Activated T-helper 1 cell treated with Interleukin-2 at 50 U/mL for 16 hours (primary cell): ENCODE measurements around the gene KRT2.
A peak's percentile ranks its signal among the peaks of the same experiment; 100 is the strongest.

ENCODE experiments used
- DNase-seq: peaks from one replicate; pipeline ENCODE4 v3.0.0-alpha.2; 2020; ENCODE audit warnings: low read depth

The KRT2 gene

DNA sequence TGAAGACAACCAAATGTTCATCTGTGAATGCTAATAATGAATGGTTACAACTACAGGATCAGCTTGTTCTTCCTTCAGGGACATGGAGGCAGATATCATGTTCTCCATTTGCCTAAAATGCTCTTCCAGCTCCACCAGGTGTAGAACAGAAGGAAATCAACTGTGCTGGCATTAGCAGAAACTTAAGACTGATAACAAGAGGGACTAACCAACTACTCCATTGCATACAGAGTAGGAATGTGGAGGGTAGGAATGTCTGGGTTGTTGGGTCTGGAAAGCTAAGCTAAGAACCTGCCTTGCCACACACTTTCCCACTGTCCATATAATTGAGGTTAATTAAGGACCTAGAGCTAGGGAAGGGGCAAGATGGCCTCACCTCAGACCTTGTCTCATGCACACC lies 11.4 kb upstream of the KRT2 start:
- no peak for DNase-seq

DNA sequence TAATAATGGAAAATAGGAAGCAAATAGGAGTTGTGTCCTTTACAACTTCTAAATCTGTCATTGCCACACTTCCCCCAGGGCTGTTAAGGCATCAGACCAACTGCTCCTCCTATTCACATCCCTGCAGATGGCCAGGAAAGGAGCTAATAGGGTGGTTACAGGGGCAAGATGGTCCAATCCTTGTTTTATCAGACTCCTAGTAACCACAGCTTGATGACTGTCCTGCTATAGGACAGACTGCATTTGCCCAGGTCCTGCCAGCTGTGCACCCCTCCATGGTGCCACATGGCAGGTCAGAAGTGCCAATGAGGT lies 10.9 kb upstream of the KRT2 start:
- no peak for DNase-seq

DNA sequence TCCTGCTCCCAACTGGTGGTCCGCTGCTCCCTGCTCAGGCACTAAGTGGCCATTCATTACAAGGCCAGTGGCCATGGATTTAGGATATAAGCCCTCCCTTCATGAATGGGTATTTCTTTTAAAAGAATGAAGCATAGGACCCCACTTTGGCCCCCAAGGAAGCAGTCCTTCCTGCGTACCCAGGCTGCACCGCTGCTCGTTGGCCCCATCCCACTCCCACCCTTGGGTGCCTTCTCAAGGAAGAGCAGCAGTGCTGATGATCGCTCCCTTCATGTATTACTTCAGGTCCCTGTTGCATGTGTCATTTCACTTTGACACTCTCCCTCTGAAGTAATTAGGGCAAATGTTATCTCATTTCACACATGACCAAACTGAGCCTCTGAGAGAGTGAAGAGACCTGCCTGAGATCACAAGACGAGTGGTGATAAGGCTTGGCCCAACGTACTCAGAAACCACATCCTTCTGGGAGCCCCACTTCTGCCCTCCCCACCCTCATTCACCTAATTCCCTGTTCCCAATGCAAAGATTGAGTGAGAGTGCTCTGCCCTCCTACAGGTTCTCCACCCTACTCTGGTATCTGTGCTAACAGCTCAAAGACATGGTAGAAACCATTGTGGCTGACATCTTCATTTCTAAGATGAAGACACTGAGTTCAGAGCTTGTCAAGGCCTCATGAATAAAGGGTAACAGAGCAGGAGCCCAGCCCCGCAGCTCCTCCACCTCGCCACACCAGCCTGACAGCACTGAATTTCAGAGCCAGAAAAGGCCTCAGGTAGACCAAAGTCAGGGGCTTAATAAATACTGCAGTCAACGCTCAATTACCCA lies 10.3 kb upstream of the KRT2 start:
- DNase-seq = no peak

DNA sequence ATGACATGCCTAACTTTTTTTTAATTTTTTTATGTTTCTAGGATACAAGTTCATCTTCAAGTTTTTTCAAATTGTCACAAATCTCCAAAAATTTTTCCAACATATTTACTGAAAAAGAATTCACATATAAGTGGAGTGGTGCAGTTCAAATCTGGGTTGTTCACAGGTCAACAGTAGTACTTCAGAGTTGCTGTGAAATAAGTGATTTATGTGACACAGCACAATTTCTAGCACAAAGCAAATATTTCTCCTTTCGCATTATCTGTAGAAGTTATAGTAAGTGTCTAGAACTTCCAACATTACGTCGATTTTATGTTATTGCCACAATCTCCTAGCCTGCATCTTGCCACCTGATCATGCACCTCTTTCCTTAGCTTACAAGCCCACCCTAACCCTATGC lies 9.7 kb upstream of the KRT2 start:
- DNase-seq = no peak

DNA sequence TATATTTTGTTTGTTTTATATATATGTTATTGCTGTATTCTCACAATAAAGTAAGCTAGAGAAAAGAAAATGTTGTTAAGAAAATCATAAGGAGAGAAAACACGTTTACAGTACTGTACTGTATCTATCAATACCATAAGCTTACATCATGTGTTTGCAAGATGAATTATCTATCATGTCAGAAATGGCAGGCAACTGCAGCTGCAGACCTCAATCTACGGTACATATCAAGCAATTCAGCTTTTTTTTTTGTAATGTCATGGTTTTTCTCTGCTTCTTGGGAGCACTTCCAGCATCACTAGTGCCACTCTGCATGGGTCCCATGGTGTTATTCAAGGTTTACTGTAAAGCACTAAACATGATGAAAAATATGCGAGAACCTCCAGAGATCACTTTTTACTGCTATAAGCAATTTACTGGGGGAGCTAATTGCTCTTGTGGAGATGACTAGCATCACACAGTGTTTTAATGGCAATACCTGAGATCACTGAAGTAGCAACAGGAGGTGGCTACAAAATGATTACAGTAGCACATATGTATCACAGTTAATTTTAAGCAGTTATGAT lies 9.0 kb upstream of the KRT2 start:
- no peak for DNase-seq

DNA sequence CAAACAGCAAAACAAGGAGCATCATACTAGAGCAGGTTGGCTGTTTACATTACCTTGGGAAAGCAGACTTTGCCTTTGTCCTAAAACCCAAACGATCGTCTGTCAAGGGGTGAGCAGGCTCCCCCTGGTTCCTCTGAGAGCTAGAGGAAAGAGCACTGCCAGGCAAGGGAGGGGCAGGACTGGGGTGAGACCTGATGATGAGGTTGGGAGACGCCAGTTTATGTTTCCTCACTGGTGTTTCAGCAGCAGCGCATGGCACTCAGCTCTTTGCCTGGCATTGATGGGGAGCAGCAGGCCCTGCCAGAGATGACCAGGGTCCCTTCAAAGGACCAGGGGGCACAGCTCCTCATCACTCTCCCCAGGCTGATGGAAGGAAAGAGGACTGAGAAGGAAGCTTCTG lies 7.9 kb upstream of the KRT2 start:
- no peak for DNase-seq

DNA sequence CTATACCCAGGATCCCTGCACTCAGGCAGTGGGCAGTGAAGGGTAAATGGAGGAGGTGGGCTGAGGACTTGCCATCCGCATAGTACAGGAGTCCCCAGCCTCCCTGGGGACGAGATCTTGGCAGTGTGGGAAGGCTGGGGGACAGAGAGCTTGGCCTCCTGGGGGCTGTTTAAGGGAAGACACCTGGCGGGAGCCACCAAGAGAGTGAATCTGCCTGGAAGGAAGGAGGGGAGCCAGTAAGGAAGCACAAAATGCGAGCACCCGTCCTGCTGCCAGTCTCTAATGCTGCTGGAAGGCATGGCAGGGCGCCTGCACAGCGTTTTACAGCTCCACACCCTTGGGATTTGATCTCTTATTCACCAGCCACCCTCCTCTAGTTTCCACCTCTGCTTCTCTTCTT lies 7.4 kb upstream of the KRT2 start:
- DNase-seq = no peak

DNA sequence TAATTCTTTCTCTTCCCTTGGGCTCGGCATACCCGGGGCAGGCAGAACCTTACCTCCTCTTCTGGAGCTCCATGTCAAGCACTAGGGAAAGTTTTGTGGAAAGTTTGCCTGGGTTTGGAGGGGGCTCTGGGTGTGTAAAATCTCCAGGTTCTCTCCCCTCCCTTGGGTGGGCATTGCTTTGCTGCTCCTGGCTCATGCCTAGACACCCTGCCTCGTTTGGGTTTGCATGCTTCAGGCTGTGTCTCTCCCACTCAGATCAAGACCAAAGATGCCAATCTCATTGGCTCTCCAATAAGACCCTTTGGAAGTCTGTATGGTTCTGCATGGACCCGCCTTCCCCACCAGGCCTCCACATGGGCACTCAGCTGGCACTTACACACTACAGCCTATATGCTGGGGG lies 6.2 kb upstream of the KRT2 start:
- no peak for DNase-seq

DNA sequence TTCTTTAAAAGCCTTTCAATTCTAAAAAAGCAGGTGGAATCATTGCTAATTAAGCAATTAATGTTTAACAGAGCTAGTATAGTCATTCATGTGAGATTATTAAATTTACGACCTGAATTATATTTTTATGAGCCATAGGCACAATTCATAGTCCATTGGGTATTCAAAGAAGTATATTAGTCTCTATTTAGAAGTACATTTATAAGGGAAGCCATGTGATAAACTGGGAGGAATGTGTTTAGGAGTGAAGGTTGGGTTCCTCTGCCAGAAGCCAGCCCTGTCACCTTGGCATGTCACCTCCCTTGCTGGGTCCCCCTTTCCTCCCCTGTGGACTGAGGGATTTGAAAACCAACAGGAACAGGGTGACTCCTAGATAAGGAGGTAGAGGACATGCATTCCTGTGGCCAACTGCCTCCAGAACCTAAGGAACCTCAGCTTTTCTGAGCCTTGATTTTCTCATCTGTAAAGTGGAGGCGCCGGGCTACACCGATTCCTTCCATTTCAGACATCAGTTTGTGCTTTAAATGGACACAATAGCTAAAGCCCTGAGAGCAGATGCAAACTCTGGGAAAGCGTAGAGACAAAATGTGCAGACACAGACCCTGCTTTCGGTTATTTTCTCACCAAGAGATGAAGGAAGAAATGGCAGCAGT lies 5.4 kb upstream of the KRT2 start:
- DNase-seq = no peak

DNA sequence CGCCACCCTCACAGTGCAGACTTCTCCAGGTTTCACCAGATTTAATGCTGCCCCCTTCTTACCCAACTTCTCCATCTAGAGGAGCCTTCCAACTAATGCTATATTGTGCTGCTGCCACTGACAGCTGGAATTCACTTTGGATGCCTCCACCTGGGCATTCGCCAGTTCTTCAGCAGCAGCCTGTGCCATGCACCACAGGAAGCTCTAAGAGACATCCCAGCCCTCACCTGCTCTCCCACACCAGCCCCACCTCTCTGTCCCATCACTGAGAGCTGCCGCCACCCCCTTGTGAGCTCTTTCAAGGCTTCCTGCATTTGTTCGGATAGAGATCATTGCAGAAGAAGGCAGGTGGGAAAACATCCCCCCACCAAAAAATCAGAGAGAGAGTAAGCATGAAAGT lies 4.6 kb upstream of the KRT2 start:
- no peak for DNase-seq

DNA sequence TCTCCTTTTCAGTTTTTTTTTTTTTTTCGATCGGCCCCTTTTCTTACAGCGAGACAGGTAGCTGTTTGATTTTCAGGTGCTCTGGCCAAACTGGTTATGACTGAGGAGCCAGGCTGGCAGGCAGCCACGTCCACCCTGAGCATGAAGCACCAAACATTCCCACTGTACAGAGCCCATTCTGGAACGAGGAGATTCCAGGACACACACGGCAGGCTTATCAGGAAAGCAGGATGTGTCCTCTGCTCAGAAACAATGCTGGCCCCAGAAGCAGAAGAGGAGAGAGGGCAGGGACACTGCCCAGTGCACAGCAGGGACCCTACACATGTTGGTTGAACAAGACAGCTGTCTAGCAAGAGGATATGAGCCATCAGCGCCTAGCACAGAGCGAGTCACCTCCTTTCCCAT lies 3.7 kb upstream of the KRT2 start:
- no peak for DNase-seq

DNA sequence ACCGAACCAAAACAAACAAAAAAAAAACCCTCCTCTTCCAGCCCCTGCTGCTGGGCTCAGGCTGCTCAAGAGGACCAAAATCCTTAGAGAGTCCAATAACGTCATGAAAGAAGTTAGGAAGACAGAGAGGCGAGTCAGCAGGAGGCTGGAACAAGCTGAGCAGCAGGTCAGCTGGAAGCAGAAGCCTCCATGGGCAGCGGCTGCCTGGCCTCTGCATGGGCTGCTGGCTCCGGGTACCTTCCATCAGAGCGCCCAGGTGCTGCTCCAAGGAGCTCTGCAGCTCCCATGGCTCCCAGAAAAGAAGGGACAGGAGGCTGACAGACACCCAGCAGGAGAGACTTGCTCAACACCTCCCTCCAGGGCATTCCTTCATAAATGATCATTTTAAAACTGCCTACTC lies 3.2 kb upstream of the KRT2 start:
- no peak for DNase-seq

DNA sequence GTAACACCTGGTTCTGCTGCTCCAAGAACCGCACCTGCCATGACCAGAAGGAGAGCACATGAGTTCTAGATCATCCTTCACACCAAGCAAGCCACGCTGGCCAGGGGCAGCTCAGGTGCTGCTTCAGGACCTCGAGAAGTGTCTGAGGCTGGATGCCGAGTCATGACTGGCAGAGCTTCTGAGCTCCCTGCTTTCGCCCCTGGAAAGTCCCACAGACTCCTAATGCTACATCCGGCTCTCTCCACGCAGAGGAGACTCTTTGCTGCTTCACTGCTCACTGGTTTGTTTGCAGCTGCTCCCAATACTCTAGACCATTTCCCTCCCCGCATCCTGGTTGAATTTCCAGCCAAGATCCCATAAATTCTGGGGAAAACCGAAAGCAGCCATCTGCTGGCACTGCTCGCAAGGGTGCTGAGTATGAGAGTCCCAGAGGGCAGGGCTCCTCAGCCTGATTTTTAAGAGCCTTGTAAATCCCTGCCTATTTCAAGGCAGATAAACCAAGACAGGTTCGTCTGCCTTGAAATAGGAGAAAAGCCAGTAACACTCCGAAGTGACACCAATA lies 1.4 kb downstream of the KRT2 start:
- no peak for DNase-seq

DNA sequence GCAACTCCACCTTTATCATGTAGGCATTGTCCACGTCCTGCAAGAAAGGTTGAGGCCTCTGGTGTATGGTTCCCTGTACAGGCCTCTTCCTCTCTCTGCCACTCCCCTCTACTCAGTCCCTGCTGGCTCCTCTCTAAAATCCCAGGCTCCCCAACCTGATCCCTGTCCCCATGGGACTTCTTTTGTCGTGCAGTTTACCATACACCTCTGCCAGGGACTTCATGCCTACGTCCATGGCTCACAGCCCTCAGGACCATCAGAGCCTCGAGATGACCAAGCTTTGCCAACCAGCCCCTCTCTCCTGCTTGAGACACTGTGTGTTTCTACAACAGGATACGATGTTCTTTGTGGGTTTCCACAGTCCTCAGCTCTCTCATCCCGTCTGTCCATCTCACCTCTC lies 2.9 kb downstream of the KRT2 start:
- no peak for DNase-seq

DNA sequence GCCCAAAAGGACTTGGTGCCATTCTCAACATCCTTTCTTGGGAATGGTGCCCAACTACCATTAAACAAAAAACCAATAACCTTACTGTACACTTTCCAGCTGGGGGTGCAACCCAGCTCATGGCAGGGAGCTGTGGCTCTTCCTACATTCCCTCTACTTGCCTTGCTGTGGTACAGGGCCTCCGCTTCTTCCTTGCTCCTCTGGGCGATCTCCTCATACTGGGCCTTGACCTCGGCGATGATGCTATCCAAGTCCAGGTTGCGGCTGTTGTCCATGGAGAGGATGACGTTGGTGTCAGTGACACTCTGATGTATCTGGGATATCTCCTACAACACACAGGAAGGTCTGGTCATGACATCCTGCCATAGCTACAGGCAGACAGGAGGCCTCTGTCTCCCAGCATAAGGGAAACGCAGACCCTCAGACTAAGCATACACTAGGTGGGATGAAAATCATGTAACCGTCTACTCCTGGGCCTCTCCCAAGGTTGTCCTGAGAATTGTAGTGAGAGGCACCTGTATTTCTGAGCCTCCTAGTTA lies 3.9 kb downstream of the KRT2 start:
- no peak for DNase-seq

DNA sequence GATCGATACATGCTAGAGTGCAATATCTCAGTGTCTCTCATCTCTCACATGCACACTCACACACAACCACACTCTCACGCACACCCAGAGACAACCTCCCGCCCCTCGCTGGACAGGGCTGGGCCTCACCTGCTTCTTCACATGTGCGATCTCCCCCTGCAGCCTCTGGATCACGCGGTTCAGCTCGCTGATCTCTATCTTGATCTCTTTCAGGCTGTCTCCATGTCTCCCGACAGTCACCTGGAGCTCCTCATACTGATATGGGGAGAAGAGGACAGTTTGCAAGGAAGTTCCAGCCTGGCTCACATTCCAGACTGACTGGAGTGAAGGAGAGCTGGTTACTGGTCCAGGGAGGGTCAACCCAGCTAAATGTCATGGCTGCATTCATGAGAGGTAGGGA lies 4.4 kb downstream of the KRT2 start:
- no peak for DNase-seq

DNA sequence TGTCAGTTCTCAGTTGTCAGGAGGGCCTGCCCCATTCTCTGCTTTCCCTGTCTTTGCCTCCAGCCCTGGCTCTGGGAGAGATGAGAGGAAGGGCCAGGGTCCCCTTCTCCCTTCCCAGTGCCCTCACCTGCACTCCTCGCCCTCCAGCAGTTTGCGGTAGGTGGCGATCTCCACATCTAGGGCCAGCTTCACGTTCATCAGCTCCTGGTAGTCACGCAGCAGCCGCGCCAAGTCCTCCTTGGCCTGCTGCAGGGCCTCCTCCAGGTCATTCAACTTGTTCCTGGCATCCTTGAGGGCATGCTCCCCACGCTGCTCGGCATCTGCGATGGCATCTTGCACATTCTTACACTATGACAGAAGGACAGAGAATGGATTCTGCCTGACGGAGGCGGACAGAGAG lies 5.4 kb downstream of the KRT2 start:
- no peak for DNase-seq

DNA sequence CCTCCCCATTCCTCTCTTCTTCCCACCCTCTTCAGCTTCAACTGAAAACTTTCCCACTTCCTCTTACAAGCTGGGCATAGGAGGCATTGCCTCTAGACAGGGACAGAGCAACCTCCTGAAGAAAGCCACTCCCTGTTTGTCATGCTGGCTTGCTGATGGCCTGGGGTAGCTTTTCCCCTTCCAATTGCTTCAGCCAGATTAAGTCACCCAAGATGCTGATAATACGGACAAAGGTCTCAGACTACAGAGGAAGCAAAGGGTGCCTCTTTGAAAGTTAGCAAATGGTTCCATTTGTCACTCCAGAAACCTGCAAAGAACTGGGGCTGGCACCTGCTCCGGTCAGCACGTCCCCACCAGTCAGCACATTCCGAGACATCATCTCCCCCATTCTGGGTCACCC lies 6.0 kb downstream of the KRT2 start:
- DNase-seq = no peak

DNA sequence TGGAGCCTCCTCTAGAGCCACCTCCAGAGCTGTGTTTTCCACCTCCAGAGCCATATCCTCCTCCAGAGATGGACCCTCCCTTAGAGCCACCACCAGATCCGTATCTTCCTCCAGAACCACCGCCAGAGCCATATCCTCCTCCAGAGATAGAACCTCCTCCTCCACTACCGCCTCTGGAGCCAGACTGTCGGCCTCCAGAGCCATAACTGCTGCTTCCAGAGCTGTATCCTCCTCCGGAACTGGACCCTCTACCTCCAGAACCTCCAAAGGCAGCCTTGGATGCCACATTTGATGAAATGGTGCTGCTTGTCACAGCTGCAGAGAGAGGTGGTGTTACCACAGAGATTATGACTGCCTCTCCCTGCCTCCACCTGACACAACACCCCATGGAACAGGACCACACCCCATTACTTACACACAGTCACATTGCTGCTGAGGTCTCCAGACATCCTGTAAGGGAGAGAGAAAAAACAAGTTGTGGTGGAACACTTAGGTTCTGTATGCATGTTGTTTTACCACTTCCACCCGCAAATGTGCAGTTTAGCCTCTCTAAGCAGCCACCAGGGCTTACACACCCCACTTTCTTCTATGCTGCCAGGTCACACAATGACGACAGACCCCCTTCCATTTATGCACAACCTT lies 6.8 kb downstream of the KRT2 start:
- DNase-seq = peak; percentile 22

DNA sequence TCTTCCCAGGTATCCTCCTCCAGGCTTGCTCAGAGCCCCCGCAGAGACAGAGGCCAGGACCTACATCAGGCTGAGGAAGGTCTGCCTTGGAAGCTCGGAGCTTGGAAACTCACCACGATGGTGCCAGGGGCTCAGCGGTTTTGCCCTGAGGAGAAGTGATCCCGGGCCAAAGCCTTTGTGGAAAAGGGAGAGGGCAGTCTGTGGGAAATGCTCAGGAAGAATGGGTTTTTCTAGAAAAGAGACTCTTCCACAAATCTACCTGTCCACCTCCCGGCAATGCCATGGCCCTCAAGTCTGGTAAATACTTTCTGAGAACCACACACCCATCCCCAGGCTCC lies 8.0 kb downstream of the KRT2 start:
- DNase-seq = no peak

DNA sequence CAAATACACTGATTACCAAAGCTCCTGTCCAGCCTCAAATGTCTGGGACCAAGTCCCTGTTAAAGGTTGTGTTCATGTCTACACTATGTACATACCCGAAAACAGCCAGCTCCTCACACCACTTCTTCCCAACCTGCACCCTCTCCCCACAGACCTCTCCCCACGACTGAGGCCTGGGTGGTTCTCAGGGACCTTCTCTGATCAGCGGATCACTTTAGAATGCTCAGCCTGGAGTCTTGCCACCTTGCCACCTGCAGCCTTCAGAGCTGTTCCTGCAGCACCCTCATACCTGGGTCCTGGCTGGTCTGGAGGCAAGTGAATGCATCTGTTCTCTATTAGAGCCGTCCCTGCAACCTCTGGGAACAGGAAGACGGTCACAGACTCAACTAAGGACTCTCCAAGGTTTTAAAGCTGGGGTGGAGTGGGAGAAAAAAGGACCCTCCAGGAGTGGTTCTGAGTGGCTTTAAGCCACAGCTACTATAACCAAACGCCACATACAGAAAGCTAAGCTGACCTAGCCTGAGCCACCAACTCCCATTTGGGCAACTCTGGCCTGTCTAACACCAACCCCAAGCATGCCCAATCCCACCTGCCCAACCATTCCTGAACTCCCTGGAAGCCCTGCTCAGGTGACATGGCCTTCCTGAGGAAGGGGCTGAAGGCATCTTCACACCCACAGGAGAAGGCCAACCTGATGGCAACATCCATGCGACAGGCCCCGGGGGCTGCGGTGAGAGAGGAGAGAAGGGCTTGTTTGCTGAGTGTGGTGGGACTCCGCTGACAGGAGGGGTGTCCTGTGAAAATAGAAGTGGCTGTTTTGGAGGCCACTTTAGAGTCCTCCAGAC lies 8.6 kb downstream of the KRT2 start:
- DNase-seq = no peak

DNA sequence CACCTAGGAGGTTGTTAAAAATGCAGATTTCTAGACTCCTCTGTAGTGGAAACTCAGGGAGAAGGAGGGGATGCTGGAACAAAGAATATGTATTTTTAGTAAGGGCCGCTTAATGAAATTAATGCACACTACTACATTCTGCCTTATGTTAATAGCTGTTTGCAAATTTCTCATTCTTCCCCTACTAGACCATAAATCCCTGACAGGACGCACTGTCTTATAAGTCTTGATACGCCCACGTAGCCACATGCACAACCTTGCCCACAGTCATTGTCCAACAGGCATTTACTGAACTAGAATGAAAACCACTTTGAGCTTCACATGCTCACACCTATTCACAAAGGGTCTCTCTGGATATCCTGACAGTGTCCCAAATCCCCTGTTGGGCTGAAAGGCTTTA lies 10.5 kb downstream of the KRT2 start:
- DNase-seq = no peak
